SU-DHL-6 (cell line): ENCODE measurements around the gene DDX51.

ENCODE experiments used
- H2AFZ ChIP-seq: fragments of 200-600 bp; sonication (generic); 2 replicates; pipeline ENCODE4 v1.6.1; 2014; ENCODE audit warnings: low read depth, mild to moderate bottlenecking, moderate library complexity, mixed read lengths, antibody characterized with exemption, low read length; ENCODE audit not compliant: severe bottlenecking
- H3F3A ChIP-seq: fragments of 200-600 bp; shearing (Covaris generic); 2 replicates; pipeline ENCODE4 v1.6.0; 2016; ENCODE audit warnings: antibody characterized with exemption, mild to moderate bottlenecking; ENCODE audit not compliant: insufficient read depth
- H3K27ac ChIP-seq: fragments of 200-600 bp; sonication (generic); 2 replicates; pipeline ENCODE4 v1.5.1; 2016; ENCODE audit warnings: low read depth, mild to moderate bottlenecking, low read length, moderate library complexity, mixed read lengths
- H3K27me3 ChIP-seq: fragments of 200-600 bp; sonication (generic), shearing (Covaris generic); 2 replicates; pipeline ENCODE4 v1.6.0; 2014; ENCODE audit warnings: mild to moderate bottlenecking, low read length
- H3K36me3 ChIP-seq: fragments of 200-600 bp; sonication (generic); 2 replicates; pipeline ENCODE4 v1.6.1; 2014; ENCODE audit warnings: mild to moderate bottlenecking, low read length, mixed read lengths
- H3K4me2 ChIP-seq: fragments of 300-600, 200-600 bp; shearing (Covaris generic), sonication (generic); 2 replicates; pipeline ENCODE4 v1.6.0; 2014; ENCODE audit warnings: low read length, low read depth, mild to moderate bottlenecking; ENCODE audit not compliant: poor library complexity, severe bottlenecking
- H3K4me3 ChIP-seq: fragments of 200-600 bp; sonication (generic); 2 replicates; pipeline ENCODE4 v1.5.1; 2014; ENCODE audit warnings: antibody characterized with exemption, low read length, mild to moderate bottlenecking, mixed read lengths; ENCODE audit not compliant: insufficient read depth, poor library complexity, severe bottlenecking
- H3K79me2 ChIP-seq: fragments of 200-600 bp; sonication (generic); 2 replicates; pipeline ENCODE4 v1.6.1; 2014; ENCODE audit warnings: mild to moderate bottlenecking, low read length, moderate library complexity; ENCODE audit not compliant: insufficient read depth
- H3K9ac ChIP-seq: fragments of 200-600 bp; sonication (generic); 2 replicates; pipeline ENCODE4 v1.7.0; 2014; ENCODE audit warnings: mild to moderate bottlenecking, low read length
- H3K9me2 ChIP-seq: fragments of 200-600 bp; sonication (generic); replicated peaks from 2 replicates; pipeline ENCODE4 v1.6.1; 2014; ENCODE audit warnings: low read length; ENCODE audit not compliant: insufficient read depth
- H3K9me3 ChIP-seq: fragments of 200-600 bp; sonication (generic); 2 replicates; pipeline ENCODE4 v1.6.1; 2014; ENCODE audit warnings: low read length, mixed read lengths; ENCODE audit not compliant: insufficient read depth
- H4K20me1 ChIP-seq: fragments of 200-600 bp; sonication (generic); 2 replicates; pipeline ENCODE4 v1.6.1; 2014; ENCODE audit warnings: low read depth, mild to moderate bottlenecking, antibody characterized with exemption, low read length, moderate library complexity, mixed read lengths
- CTCF ChIP-seq: fragments of 200-600 bp; sonication (generic); IDR thresholded peaks from one replicate; pipeline ENCODE4 v1.5.1; 2017; ENCODE audit warnings: antibody characterized with exemption, mild to moderate bottlenecking, low read length, moderate library complexity; ENCODE audit not compliant: insufficient read depth, poor library complexity, severe bottlenecking
- EZH2phosphoT487 ChIP-seq: fragments of 200-600 bp; sonication (generic), shearing (Covaris generic); conservative IDR thresholded peaks from 2 replicates; pipeline ENCODE4 v1.6.1; 2018; ENCODE audit warnings: mild to moderate bottlenecking, antibody characterized with exemption, low read length, moderate library complexity, mixed read lengths

The DDX51 gene

DNA sequence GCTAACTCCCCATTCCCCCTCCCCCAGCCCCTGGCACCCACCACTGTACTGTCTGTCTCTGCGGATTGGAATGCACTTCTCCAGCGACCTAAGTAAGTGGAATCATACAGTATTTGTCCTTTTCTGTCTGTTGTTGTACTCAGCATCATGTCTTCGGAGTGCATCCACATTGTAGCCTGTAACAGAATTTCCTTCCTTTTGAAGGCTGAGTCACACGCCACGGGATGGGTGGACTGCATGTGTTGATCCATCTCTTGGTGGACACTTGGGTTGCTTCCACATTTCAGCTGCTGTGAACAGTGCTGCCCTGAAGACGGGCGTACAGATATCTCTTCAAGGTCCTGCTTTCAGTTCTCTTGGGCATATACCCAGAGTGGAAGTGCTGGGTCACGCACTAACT, 34.4 kb downstream of the DDX51 start:
- no peaks in the 10 kb centered on the region for H3K9me3 ChIP-seq
- no peak overlapping the region for H3K4me3 ChIP-seq
- no peaks in the 10 kb centered on the region for H4K20me1 ChIP-seq
- no peaks in the 10 kb centered on the region for H3F3A ChIP-seq
- H3K79me2 ChIP-seq: no peaks in the 10 kb centered on the region
- H3K9ac ChIP-seq: no peak overlapping the region
- TF ChIP-seq CTCF (no peak), EZH2phosphoT487 (no peak)
- no peak overlapping the region for H3K27ac ChIP-seq
- H2AFZ ChIP-seq: no peak overlapping the region
- no peak overlapping the region for H3K4me2 ChIP-seq
- no peaks in the 10 kb centered on the region for H3K27me3 ChIP-seq
- no peaks in the 10 kb centered on the region for H3K36me3 ChIP-seq
- no peaks in the 10 kb centered on the region for H3K9me2 ChIP-seq

GRCh38 chr12:132108211-132108832, 35.8 kb downstream of the DDX51 start:
- Histone ChIP-seq H3K36me3 (no peaks in the 10 kb centered on the region), H3K9me2 (no peaks in the 10 kb centered on the region), H3F3A (no peaks in the 10 kb centered on the region), H3K4me3 (no peak overlapping the region), H4K20me1 (no peaks in the 10 kb centered on the region), H3K79me2 (no peaks in the 10 kb centered on the region), H2AFZ (no peak overlapping the region), H3K9ac (no peak overlapping the region), H3K4me2 (no peak overlapping the region), H3K27me3 (no peaks in the 10 kb centered on the region), H3K27ac (no peak overlapping the region), H3K9me3 (no peaks in the 10 kb centered on the region)
- TF ChIP-seq CTCF (no peak), EZH2phosphoT487 (no peak)

DNA sequence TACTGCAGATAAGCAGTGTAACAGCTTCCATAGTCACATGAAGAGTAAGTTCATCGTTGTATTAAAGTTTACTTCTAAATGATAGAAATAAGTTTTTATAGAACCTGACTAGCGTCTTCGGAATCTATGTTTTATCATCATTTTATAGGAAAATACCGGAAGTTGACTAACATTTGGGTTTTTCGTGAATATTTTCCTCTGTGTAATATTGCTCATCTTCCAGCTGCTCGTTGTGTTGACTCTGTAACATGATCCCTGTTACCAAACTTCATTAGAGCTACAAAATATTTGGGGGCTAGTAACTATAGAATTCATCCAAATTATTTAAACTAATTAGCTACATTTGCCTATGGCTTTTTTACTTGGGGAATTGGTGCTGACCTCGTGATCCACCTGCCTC, 37.2 kb downstream of the DDX51 start:
- Histone ChIP-seq H3K27ac (no peak overlapping the region), H4K20me1 (no peaks in the 10 kb centered on the region), H3K27me3 (no peaks in the 10 kb centered on the region)

More for the DNA sequence above, 37.2 kb downstream of the DDX51 start:
- Histone ChIP-seq H2AFZ (no peak overlapping the region), H3F3A (no peaks in the 10 kb centered on the region), H3K9me2 (no peaks in the 10 kb centered on the region), H3K9ac (no peak overlapping the region), H3K9me3 (no peaks in the 10 kb centered on the region), H3K36me3 (no peaks in the 10 kb centered on the region), H3K4me2 (no peak overlapping the region), H3K4me3 (no peak overlapping the region), H3K79me2 (no peaks in the 10 kb centered on the region)
- no peak for TF ChIP-seq CTCF
- no peak for TF ChIP-seq EZH2phosphoT487
